HG03439 (cell line): ENCODE results near the gene FZR1.
"Not testable (repeated sequence)": the region's sequence is repeated elsewhere in the genome, so short reads cannot be mapped to it uniquely, and the experiment has no call there.

Source experiments
- ATAC-seq: cut with Tn5 transposase; IDR thresholded peaks from one replicate; pipeline ENCODE4 v1.9.1; 2021; ENCODE audit warnings: mild to moderate bottlenecking, moderate library complexity; ENCODE audit not compliant: unreplicated experiment

FZR1 gene

GRCh38 chr19:3494051-3494450, 12.1 kb upstream of the FZR1 start:
- ATAC-seq = no peak

DNA sequence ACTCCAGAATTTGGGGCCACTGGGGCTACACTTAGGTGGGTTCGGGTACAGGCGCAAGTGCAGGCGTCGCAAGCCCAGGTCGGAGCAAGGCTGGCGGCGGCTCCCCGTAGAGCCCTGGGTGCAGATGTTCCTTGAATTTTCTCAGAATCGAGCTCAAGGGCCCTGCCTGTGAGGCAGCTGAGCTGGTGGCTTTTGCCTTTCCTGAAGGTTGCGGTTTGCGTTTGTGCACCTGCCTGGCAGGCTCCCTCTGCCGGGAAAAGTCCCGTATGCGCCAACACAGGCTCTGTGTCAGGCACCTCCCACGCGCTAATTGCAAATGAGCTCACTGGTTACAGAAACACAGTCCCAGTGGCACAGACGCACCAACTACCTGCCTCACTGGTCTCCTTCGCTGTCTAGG, 11.6 kb upstream of the FZR1 start:
- no peak for ATAC-seq

- ATAC-seq = no peak
Observed at GRCh38 chr19:3496392-3497273, 9.5 kb upstream of the FZR1 start.

- no peak for ATAC-seq
Observed at GRCh38 chr19:3497757-3498520, 8.2 kb upstream of the FZR1 start.

DNA sequence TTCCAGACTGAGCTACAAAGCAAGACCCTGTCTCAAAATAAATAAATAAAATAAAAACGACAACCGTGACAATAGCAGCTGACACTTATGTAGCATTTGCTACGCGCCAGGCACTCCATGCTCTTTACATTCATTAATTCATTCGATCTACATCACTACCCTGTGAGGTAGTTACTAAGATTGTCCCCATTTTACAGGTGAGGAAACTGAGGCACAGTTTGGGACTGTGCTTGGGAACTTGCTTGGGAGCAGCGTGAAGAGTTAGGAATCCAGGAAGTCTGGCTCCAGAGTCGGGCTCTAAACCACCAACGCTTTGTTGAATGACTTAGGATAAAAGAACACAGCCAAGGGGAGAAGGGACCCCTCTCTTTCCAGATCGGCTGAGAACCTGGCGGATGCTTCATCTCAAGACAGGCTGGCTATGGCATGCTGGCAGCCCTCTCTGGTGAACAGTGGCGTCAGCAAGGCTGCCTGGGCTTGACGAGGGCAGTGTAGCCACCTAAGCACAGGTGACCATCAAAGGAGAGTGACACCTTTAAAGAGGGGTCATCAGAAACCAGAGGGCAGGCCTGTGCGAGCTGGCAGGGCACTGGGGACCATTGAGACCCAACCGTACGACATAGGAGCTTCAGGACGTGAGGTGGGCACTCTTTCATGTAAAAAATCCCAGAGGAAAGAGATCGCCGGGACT, 6.2 kb upstream of the FZR1 start:
- ATAC-seq = peak; percentile 5

DNA sequence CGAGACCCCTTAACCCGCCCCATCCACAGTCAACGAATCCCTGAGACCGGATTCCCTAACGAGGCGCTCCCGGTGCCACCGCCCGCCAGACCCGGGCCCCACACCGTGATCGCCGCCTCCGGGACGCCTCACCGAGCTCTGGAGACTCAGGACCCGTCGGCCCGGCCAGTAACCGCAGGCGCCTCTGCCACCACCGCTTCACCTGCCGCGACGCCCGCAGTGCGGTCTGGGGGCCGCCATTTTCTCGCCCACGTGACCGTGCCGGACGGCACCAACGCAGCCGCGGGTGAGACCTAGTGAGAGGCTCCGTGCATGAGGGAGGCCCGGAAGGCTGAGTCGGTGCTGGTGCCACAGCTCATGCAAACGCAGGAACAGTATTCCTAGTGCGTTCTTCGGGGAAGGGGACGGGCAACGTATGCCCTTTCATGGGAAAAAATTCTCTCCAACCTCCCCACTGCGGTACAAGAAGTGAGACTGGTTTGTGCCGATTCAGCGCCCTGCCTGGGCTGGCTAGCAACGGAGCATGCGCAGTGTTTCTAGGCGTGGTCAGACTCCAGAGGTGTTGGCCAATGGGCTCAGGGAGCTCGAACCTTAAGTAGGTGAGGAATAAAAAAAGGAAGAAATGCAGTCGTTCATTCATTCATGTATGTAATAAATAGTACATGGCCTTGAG, 5.5 kb upstream of the FZR1 start, which contains the start of gene DOHH:
Gene DOHH (minus strand): TSS at position 246 of the 673 bp plus-strand sequence. CDS start 3,860 bp downstream, outside the sequence.
- peak; percentile 77 for ATAC-seq

GRCh38 chr19:3501780-3502179, 4.3 kb upstream of the FZR1 start:
- ATAC-seq = no peak

DNA sequence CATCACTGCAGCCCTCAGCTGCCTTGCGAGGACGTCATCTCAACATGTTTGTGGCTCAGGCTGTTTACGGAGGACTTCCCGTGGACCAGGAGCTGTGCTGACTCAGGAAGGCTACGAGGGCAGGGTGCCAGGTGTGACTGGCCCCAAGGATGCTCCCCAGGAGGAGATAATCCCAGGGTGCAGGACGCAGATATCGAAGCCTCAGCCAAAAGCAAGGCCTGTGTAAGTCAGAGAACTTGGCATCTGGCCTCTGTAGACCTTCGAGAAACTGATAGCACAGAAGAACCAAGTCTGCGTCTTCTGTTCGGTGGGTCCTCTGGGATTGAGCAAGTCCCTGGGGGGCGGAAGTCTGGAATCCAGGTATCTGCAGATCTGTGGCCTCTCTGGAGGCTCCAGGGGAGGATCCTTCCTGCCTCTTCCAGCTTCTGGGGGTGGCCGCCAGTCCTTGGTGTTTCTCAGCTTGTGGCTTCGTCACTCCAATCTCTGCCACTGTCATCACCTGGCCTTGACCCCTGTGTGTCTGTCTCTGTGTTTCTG, 3.0 kb upstream of the FZR1 start:
- ATAC-seq = no peak

- ATAC-seq = no peak
Observed at GRCh38 chr19:3504735-3505134, 1.4 kb upstream of the FZR1 start.

DNA sequence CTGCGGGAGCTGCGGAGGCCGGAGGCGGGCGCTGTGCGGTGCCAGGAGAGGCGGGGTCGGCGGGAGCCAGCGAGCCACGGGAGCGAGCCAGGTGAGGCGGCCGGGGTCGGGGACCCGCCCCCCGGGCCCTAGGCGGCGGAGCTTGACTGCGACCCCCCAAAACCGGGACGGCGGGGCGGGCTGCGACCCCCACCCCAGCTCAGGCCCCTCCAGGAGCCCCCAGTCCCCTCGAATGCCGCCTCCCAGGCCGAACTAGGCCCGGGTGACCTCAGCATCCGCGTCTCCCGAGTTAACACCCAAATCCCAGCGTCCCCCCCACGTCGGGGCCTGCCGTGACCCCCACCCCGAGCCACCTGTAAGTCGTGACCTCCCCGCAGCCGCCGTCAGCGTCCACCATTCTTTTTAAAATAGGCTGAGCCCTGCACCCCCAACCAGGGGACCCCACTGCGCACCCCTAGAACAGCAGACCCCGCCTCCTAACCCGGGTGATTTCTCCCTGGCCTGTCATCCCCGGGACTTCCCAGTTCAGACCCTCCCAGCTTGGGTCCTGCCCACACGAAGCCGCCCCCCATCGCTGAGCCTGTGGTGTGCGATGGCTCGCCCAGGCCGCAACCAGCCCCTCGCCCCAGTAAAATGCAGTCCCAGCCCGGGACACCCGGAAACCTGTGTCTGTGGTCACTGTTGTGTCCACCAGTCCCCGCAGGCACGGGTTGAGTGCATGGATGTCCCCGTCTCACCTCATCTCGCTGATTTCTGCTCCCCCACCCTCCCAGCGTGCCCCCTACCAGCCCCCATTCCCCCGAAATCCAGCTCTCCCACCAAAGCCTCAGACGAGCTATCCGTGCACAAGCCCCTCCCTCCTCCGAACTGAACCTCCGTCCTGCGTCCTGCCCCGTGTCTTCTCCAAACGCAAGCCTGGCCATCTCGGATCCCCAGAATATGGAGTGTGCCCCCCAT, 551 bp downstream of the FZR1 start:
- peak; percentile 8 for ATAC-seq

DNA sequence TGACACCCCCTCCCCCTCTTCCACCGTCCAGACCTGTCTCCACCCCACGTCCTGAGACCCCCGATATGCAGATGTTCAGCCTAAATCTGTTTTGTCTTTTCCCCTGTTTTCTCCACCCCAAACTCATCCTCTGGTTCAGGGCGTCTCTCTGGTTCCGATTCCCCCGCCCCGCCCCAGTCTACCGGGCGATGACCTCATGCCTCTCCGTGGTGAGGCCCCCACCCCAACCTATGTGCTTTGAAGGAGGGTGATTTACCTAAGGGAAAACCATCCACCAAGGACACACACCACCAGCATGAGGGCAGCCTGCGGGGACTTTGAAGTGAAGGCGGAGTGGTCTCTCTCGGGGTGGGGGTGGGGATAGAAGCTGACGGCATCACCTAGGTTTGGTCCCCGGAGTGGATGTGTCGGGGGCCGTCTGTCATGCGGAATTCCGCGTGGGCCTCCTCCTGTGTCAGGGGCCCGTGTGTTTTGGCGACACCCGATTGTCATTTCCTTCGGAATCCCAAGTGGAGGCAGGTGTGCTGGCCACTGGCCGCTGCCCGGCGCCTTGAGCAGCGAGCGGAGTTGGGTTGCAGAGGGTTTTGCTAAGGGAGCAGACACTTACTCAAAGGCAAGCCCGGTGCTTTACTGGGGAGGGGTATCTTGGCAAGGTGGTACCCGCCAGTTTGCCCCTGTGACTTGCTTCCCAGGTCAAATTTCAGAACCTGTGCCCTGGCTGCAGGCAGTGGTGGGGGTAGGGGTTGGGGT, 1.4 kb downstream of the FZR1 start:
- ATAC-seq = no peak

GRCh38 chr19:3508121-3508661, 2.1 kb downstream of the FZR1 start:
- not testable (repeated sequence) for ATAC-seq

DNA sequence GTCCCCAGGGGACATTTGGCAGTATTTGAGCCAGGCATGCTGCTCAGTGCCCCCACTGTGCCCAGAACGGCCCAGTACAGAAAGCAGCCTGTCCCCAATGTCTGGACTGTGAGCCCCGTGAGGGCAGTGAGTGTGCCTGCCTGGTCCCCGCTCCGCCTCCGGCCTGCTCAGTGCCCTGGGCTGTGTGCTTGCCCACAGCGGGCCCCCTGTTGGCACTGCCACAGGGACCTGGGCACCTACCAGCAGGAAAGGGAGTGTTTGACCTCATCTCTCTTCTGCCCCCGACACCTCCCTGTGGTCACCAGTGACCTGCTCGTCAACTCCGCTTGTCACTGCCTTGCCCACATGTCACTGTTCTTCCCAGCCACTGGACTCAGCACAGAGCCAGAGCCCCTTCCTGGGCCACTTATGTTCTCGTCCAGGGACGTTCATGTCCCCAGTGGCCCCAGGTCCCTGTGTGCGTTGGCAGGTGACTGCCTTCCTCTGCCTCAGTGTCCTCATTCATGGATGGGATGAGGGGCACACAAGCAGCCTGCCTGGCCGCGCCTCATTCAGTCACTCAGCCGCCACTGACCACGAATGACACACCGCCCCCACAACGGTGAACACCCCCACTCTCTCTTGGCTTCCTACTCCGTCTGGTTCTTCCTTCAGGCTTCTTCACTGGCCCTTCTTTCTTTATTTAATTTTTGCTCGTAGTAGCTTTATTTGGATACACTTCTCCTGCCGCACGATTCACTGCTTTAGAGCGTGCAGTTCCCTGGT, 2.8 kb downstream of the FZR1 start:
- no peak for ATAC-seq

DNA sequence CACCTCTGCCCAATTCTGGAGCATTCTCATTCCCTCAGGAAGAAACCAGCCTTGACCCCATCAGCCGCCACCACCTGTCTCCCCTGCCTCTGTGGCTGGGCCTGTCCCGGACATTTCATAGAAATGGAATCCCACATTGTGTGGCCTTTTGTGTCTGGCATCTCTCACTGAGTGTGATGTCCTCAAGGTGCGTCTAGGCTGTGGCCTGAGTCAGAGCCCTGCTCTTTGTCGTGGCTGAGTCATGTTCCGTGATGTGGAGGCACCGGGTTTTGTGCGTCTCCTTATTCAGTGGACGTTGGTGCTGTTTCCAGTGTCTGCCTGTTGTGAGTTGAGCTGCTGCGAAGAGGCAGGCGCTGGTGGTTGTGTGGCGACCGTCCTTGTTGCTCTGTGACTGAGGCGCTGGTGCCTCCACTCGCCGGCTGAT, 3.5 kb downstream of the FZR1 start:
- no peak for ATAC-seq

GRCh38 chr19:3510727-3511126, 4.6 kb downstream of the FZR1 start:
- no peak for ATAC-seq

GRCh38 chr19:3511506-3512251, 5.6 kb downstream of the FZR1 start:
- ATAC-seq = no peak
